Central memory CD8-positive, alpha-beta T cell (primary cell): ENCODE measurements around the gene CROCC2.

Experiments
- ATAC-seq: fragments of 150-1000 bp; cut with Tn5 transposase; replicated peaks from 2 replicates; pipeline ENCODE4 v1.10.0; 2022; ENCODE audit warnings: mild to moderate bottlenecking, moderate FRiP score, moderate number of reproducible peaks; ENCODE audit not compliant: poor library complexity, severe bottlenecking; ENCODE audit errors: extremely low read depth
- DNase-seq, 2 donors: peaks; one replicate each; pipeline ENCODE4 v3.0.0; 2021; ENCODE audit warnings: low spot score in 2 of 2
- H3K27ac Mint-ChIP-seq: one replicate; pipeline ENCODE4 v1.8.0; 2022; ENCODE audit warnings: low read depth, mild to moderate bottlenecking, moderate library complexity, mixed read lengths
- H3K27me3 Mint-ChIP-seq: one replicate; pipeline ENCODE4 v1.8.0; 2022; ENCODE audit warnings: mixed read lengths
- H3K36me3 Mint-ChIP-seq: one replicate; pipeline ENCODE4 v1.8.0; 2022; ENCODE audit warnings: mild to moderate bottlenecking, moderate library complexity, mixed read lengths; ENCODE audit not compliant: insufficient read depth
- H3K4me1 Mint-ChIP-seq: one replicate; pipeline ENCODE4 v1.8.0; 2022; ENCODE audit warnings: mixed read lengths
- H3K4me3 Mint-ChIP-seq: one replicate; pipeline ENCODE4 v1.8.0; 2022; ENCODE audit warnings: mild to moderate bottlenecking, moderate library complexity, mixed read lengths
- H3K9me3 Mint-ChIP-seq: one replicate; pipeline ENCODE4 v1.8.0; 2022; ENCODE audit warnings: mixed read lengths

Gene CROCC2

DNA sequence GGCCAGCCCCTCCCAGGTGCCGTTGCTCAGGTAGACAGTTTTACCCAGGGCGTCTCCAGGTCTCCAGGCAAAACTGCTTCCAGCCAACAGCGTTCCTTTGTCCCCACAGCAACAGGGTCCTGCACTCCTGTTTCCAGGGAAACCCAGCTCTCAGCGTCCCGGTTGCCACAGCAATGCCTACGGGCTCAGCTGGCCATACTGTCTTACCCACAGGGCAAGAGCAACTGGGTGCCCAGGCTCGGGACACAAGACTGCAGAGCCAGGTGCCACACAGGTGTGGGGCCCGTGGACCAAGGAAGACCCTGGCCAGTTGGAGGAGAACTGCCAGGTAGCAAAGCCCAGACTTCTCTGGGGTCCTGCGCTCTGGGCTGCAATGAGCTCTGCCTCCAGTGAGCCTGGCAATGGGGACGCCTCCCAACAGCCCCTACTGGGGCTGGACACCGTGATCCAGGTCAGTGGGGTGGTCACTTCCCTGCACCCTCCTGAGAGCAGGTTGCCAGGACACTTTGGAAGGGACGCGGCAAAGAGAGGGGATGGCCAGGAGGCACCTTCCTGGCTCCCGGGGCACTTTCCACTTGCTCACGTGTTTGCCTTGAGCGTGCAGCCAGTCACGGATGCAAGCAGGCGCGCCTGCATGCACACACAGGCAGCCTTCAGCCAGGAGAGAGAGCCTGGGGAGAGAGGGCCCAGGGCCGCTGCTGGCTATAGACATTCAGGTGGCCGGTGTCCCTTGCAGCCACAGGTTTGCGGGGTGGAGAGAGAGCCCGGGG is at the start of gene CROCC2:
Gene CROCC2, plus strand, starts transcription at position 196 of the 770 bp plus-strand sequence. Its CDS starts 178 bp downstream, at position 374.
- H3K9me3 Mint-ChIP-seq = no peaks in the 10 kb centered on the region
- H3K36me3 Mint-ChIP-seq = peaks cover 1% of the 10 kb centered on the region
- H3K4me1 Mint-ChIP-seq = no peaks in the 10 kb centered on the region
- no peak within 1 kb of the TSS for H3K27ac Mint-ChIP-seq
- DNase-seq (no peak), ATAC-seq (no peak)
- peaks cover 10% of the 10 kb centered on the region for H3K27me3 Mint-ChIP-seq
- no peak within 1 kb of the TSS for H3K4me3 Mint-ChIP-seq

DNA sequence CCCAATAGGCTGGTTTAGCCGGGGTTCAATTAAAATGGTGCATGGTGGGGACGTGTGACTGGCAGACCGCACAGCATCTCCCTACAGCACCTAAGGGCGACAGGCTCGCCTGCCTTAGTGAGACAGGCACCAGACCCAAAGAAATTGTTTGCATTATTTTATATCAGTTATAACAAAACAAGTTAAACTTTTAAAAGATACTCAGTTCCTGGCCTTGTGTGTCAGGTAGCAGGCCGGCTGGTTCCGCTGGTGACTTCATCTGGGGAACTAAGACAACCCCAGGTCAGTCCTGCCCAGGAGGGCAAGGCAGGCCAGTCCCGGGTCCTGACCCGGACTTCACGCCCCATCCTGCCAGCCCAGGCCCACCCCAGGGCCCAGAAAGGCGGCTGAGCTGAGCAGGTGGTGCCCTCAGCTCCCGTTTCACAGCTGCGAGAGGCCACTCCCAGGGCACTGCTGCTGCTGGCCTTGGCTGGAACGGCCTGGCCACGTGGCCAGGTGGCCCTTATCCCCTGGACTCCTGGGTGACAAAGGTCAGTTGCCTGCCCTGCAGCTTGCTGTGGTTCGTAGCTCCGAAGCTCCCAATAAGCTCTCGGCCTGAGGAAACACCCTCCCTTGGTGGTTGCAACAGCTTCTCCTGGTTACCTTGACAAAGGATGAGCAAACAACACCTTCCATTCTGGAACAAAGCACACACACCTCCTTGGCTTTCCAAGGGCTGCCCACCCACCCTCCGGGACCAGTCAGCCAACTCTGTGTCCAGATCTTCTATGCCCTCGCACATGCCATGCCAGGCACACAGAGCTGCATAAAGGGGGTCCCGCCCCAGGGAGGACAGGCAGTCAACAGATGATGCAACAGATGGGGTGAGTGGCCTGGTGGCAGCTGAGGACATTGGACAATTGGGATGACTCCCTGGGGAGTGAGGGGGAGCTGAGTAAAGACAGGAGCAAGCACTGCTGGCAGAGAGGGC is 48.8 kb upstream of the CROCC2 start:
- ATAC-seq (no peak), DNase-seq (no peak)
- Mint-ChIP-seq H3K4me1 (no peaks in the 10 kb centered on the region), H3K9me3 (peaks cover 6% of the 10 kb centered on the region), H3K36me3 (no peaks in the 10 kb centered on the region), H3K27ac (no peak overlapping the region), H3K4me3 (no peak overlapping the region), H3K27me3 (peaks cover 5% of the 10 kb centered on the region)

DNA sequence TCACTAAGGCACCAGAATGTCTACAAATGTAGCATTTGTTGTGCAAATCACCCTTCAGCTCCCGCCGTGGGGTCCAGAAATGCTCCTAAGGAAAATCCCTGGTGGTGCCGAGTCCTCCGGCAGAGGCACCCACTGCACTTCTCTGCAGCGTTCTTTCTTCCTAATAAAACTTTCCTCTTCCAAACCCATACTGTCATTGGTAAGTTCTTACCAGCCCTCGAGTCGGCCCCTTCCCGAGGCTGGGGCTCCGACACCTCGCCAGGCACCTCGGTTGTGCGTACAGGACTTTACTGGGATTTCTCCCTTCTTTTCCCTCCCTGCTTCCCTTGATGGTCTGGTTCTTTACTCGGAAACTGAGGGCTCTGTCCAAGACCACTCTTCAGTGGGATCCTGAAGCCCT is 47.8 kb upstream of the CROCC2 start:
- Mint-ChIP-seq H3K4me3 (no peak overlapping the region), H3K36me3 (no peaks in the 10 kb centered on the region), H3K4me1 (no peaks in the 10 kb centered on the region), H3K27ac (no peak overlapping the region), H3K27me3 (peaks cover under 1% of the 10 kb centered on the region), H3K9me3 (peaks cover 6% of the 10 kb centered on the region)
- no peak for DNase-seq
- no peak for ATAC-seq

DNA sequence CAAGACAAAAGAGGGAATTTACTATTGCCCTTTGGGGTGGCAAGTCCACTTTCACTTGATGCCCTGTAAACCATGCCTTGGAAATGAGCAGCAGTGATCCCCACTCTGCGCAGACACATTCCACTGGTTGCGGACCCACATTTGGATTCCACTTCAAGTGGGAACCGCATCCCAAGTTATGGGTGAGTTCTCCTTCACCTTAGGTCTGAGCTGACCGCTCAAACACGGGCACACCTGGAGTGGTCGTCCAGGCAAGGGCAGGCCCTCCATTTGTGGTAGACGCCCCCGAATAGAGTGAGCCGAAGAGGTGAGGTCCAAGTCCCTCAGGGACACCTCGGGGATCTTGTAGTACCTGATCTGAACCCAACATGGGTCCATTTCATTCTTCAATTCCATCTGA is 47.3 kb upstream of the CROCC2 start:
- H3K4me3 Mint-ChIP-seq = no peak overlapping the region
- peaks cover 6% of the 10 kb centered on the region for H3K9me3 Mint-ChIP-seq
- peaks cover 6% of the 10 kb centered on the region for H3K27me3 Mint-ChIP-seq

DNA sequence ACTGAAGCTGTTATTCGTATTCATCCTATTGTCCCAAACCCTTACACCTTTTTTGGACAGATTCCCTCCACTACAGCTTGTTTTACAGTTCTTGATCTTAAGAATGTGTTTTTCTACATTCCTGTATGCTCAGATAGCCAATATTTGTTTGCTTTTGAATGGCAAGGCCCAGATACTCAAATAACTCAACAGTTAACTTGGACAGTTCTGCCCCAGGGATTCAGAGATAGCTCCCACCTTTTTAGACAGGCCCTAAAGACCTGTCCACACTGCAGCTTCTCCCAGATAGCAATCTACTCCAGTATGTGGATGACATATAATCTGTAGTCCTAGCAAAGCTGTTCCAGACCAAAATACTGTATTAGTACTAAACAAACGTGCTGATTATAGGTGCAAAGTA is 44.6 kb upstream of the CROCC2 start:
- H3K36me3 Mint-ChIP-seq = no peaks in the 10 kb centered on the region
- H3K4me1 Mint-ChIP-seq = no peaks in the 10 kb centered on the region
- H3K27me3 Mint-ChIP-seq = peaks cover 19% of the 10 kb centered on the region
- no peak overlapping the region for H3K4me3 Mint-ChIP-seq
- H3K9me3 Mint-ChIP-seq = no peaks in the 10 kb centered on the region
- no peak for DNase-seq
- no peak for ATAC-seq
- no peak overlapping the region for H3K27ac Mint-ChIP-seq

More for the DNA sequence above, 47.3 kb upstream of the CROCC2 start:
- no peaks in the 10 kb centered on the region for H3K36me3 Mint-ChIP-seq
- H3K4me1 Mint-ChIP-seq = no peaks in the 10 kb centered on the region
- H3K27ac Mint-ChIP-seq = no peak overlapping the region
- ATAC-seq = no peak
- DNase-seq = no peak

DNA sequence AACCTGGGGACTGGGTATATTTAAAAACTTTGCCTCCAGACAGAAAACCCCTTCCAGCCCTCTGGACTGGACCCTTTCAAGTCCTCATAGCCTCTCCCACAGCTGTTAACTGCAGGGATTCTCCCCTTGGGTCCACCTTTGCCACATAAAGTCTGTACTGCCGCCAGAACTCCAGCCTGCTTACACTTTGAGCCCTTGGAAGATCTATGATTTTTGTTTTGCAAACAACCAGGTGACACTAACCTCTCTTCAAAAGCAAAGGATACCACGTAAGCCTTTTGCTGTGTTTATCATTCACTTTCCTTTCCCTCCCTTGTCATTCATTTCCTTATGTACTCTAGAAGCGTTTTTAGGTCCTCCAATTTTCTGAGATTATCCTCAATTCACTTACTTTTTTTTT is 41.7 kb upstream of the CROCC2 start:
- Mint-ChIP-seq H3K27me3 (peaks cover 41% of the 10 kb centered on the region), H3K9me3 (no peaks in the 10 kb centered on the region), H3K4me1 (no peaks in the 10 kb centered on the region), H3K36me3 (no peaks in the 10 kb centered on the region), H3K4me3 (no peak overlapping the region), H3K27ac (no peak overlapping the region)
- ATAC-seq = no peak
- no peak for DNase-seq

DNA sequence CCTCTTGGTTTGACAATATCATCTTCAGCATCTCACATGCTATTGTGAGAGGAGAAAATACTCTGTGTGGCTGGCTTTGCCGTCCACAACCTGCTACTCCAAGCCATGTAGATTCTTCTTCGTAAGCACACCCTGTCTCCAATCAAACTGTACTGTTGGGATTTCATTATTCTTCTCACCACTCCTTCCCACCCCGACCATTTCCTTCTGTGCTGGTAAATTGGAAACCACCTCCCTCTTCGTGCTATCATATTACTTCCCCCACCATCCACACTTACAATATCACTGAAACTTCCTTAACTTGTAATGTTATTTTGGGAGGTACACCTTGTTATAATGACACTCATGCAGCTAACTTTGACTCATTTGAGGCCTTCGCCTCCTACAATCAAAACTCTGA is 40.7 kb upstream of the CROCC2 start:
- no peak for ATAC-seq
- Mint-ChIP-seq H3K27ac (no peak overlapping the region), H3K4me3 (no peak overlapping the region)

DNA sequence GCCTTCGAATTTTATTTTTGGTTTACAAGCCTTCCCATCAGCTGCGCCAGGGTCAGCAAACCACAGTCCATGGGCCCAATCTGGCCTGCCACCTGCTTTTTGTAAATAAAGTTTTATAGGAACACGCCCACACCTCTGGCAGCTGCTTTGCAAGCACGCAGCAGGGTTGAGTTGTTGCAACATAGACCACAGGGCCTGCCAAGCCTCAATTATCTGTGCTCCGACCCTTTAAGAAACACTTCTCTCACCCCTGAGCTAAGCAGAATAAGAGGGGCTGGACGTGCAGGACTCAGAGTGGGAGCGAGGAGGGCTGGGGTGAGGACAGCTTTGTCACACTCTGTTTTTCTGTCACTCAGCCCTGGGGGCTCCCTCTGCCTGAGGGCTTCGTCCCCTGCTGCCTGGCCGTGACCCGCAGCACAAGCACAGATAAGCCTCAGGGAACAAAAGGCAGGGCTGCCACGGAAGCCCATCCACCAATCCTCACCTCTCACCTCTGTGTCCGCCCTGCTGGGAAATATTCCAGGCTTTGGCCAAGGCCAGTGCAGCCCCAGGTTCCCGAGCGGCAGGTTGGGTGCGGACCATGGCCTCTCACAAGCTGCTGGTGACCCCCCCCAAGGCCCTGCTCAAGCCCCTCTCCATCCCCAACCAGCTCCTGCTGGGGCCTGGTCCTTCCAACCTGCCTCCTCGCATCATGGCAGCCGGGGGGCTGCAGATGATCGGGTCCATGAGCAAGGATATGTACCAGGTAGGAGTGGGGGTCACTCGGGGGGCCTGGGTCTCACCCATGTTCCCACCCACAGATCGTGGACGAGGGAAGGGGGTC is 37.6 kb upstream of the CROCC2 start, which contains the start of gene AGXT:
Gene AGXT, plus strand, starts transcription at position 539 of the 823 bp plus-strand sequence. Its CDS starts 42 bp downstream, at position 581.
- H3K4me3 Mint-ChIP-seq = no peak within 1 kb of the TSS
- no peak for DNase-seq

More for the DNA sequence above, 40.7 kb upstream of the CROCC2 start:
- Mint-ChIP-seq H3K4me1 (no peaks in the 10 kb centered on the region), H3K27me3 (peaks cover 50% of the 10 kb centered on the region), H3K9me3 (no peaks in the 10 kb centered on the region), H3K36me3 (no peaks in the 10 kb centered on the region)
- no peak for DNase-seq

DNA sequence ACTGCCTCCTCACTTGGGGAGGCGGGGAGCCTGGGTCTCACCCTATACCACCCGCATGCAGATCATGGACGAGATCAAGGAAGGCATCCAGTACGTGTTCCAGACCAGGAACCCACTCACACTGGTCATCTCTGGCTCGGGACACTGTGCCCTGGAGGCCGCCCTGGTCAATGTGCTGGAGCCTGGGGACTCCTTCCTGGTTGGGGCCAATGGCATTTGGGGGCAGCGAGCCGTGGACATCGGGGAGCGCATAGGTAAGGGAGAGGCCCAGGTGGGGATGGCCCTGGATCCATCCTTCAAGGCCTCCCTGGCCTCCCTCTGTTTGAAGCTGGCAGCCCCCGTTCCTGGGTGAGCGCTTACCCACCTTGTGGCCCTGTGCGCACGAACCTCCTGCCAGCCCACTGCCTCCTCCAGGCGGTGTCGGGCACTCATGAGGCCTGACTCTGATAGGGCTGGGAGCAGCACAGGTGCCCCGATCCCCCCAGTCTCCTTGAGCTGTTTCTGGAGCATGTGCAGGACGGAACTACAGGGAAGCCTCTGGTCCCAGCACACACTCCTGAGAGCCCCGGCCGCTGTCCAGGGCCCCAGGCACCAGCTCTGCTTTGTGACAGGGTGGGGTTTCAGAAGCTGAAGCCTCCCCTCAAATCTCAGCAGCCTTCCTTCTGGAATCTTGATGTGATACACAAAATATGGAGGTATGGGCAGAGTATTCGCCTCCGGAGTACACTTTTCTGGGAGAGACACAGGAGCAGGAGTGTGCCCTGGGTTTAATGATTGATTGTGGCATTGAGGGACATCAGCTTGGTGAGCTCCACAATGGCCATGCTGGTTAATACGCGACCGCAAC is 36.8 kb upstream of the CROCC2 start:
- Mint-ChIP-seq H3K4me3 (no peak overlapping the region), H3K36me3 (no peaks in the 10 kb centered on the region), H3K9me3 (no peaks in the 10 kb centered on the region), H3K4me1 (no peaks in the 10 kb centered on the region), H3K27me3 (peaks cover 43% of the 10 kb centered on the region), H3K27ac (no peak overlapping the region)
- no peak for ATAC-seq
- no peak for DNase-seq

More for the DNA sequence above, 37.6 kb upstream of the CROCC2 start, which contains the start of gene AGXT:
- no peaks in the 10 kb centered on the region for H3K4me1 Mint-ChIP-seq
- no peaks in the 10 kb centered on the region for H3K36me3 Mint-ChIP-seq
- H3K27me3 Mint-ChIP-seq = peaks cover 50% of the 10 kb centered on the region
- no peaks in the 10 kb centered on the region for H3K9me3 Mint-ChIP-seq
- H3K27ac Mint-ChIP-seq = no peak within 1 kb of the TSS
- ATAC-seq = no peak

DNA sequence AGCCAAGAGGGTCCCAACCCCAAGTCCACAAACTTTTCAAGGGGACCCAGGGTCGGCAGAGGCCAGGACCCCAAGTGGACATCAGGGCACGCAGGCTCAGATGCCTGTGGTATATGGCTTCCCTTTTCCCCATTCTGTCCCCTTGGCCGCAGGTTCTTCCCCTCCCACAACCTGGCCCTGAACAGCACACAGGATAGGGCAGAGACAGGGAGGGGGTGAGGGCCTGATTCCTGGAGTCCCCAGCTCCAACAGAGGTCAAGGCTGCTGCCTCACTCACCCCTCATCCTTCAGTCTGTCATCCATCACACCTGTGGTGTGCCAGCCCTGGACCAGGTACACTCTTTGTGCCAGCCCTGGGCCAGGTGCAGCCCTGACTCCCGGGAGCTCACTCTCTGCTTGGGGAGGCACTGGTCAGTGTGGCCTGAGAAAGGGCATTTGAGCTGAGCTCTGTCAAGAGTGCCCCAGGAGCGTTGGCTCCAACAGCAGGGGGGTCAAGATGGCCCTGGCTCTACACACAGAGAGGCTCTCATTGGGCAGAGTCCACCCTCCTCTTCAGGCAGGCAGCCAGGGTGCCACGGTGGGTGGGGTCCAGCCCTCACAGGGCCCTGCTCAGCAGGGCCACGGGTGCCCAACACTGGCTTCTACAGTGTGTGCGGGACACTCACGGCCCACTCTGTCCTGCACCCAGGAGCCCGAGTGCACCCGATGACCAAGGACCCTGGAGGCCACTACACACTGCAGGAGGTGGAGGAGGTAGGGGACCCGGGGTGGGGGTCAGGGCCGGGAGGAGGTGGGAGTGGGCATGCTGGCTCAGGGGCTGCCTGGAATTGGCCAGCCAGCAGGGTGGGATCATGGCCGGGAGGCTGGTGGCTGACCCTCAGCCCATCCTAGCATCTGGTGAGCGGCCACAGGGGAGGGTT is 35.9 kb upstream of the CROCC2 start:
- Mint-ChIP-seq H3K36me3 (no peaks in the 10 kb centered on the region), H3K27me3 (peaks cover 43% of the 10 kb centered on the region), H3K27ac (no peak overlapping the region), H3K4me3 (no peak overlapping the region), H3K9me3 (no peaks in the 10 kb centered on the region), H3K4me1 (no peaks in the 10 kb centered on the region)
- DNase-seq (no peak), ATAC-seq (no peak)
